ENCODE data around the gene EXPH5.

The EXPH5 gene

DNA sequence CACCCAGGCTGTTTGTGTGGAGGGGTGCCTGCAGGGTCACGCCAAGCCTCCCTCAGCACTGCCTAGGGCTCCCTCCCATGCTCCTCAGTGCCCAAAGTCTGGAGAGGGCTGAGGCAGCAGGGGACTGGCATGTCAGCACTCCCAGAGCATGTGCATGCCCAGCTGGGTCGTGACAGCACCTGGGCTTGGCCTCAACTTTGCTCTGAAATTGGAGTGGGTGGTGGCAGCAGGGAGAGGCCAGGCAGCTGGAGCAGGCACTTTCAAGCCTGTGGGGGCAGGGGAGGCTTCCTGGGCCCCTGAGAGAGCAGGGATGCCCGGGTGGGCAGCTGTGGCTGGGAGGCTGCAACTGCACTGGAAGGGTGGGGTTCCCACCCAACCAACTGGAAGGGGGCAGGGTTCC is 35.7 kb upstream of the EXPH5 start:
- H3K79me2 ChIP-seq (ENCODE audit: insufficient read depth, low read length): no peaks in the 10 kb centered on the region
- H3K27me3 ChIP-seq (ENCODE audit: insufficient read depth, low read length, poor library complexity, severe bottlenecking): no peaks in the 10 kb centered on the region
- H3F3A ChIP-seq (ENCODE audit: low read depth): no peaks in the 10 kb centered on the region

DNA sequence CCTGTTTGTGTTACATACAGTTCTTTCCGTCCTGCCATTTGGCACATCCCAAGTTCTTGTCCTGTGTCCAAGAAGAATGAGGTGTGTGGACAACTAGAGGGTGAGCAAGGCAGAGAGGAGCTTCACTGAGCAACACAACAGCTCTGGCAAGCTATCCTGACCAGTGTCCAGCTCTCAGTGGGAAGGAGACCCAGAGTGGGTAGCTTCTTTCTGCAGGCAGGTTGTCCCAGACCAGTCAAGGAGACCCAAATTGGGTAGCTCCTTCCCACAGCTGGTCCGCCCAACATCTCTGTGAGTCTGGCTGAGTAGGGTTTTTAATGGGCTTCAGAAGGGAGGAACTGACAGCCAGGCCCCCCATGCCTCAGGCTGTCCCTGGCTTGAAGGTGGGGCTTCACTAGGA is 35.2 kb upstream of the EXPH5 start:
- no peak overlapping the region for H3K4me3 ChIP-seq (ENCODE audit: low read length, poor library complexity, severe bottlenecking)
- no peaks in the 10 kb centered on the region for H4K20me1 ChIP-seq (ENCODE audit: insufficient read depth, low read length, poor library complexity, severe bottlenecking)
- H3K9ac ChIP-seq (ENCODE audit: low read depth, low read length, poor library complexity, severe bottlenecking): no peak overlapping the region
- H3K27me3 ChIP-seq (ENCODE audit: insufficient read depth, low read length, poor library complexity, severe bottlenecking): no peaks in the 10 kb centered on the region
- TF ChIP-seq, protein P1, sequence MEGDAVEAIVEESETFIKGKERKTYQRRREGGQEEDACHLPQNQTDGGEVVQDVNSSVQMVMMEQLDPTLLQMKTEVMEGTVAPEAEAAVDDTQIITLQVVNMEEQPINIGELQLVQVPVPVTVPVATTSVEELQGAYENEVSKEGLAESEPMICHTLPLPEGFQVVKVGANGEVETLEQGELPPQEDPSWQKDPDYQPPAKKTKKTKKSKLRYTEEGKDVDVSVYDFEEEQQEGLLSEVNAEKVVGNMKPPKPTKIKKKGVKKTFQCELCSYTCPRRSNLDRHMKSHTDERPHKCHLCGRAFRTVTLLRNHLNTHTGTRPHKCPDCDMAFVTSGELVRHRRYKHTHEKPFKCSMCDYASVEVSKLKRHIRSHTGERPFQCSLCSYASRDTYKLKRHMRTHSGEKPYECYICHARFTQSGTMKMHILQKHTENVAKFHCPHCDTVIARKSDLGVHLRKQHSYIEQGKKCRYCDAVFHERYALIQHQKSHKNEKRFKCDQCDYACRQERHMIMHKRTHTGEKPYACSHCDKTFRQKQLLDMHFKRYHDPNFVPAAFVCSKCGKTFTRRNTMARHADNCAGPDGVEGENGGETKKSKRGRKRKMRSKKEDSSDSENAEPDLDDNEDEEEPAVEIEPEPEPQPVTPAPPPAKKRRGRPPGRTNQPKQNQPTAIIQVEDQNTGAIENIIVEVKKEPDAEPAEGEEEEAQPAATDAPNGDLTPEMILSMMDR (conservative IDR thresholded peaks at IDR 0.05; ENCODE audit: low read length): no peak
- no peaks in the 10 kb centered on the region for H3K4me1 ChIP-seq (ENCODE audit: insufficient read depth, low read length, poor library complexity, severe bottlenecking)
- no peak overlapping the region for H2AFZ ChIP-seq (ENCODE audit: low read length)
- 0 out of 2 replicates have a peak, but pooled peaks cover 3% of the 10 kb centered on the region for H3K9me3 ChIP-seq (ENCODE audit: insufficient read depth, low read depth, low read length)
- H3F3A ChIP-seq (ENCODE audit: low read depth): no peaks in the 10 kb centered on the region
- H3K9me2 ChIP-seq (replicated peaks; ENCODE audit: low read depth, low read length): no peaks in the 10 kb centered on the region
- no peak overlapping the region for H3K4me2 ChIP-seq (ENCODE audit: low read depth, low read length, poor library complexity, severe bottlenecking)
- H3K36me3 ChIP-seq (ENCODE audit: insufficient read depth, low read length): no peaks in the 10 kb centered on the region
- H3K79me2 ChIP-seq (ENCODE audit: insufficient read depth, low read length): no peaks in the 10 kb centered on the region

More for the DNA sequence above, 35.7 kb upstream of the EXPH5 start:
- H4K20me1 ChIP-seq (ENCODE audit: insufficient read depth, low read length, poor library complexity, severe bottlenecking): no peaks in the 10 kb centered on the region
- H3K36me3 ChIP-seq (ENCODE audit: insufficient read depth, low read length): no peaks in the 10 kb centered on the region
- H3K9ac ChIP-seq (ENCODE audit: low read depth, low read length, poor library complexity, severe bottlenecking): no peak overlapping the region
- no peaks in the 10 kb centered on the region for H3K4me1 ChIP-seq (ENCODE audit: insufficient read depth, low read length, poor library complexity, severe bottlenecking)
- H2AFZ ChIP-seq (ENCODE audit: low read length): no peak overlapping the region
- no peaks in the 10 kb centered on the region for H3K9me2 ChIP-seq (replicated peaks; ENCODE audit: low read depth, low read length)
- H3K4me3 ChIP-seq (ENCODE audit: low read length, poor library complexity, severe bottlenecking): no peak overlapping the region
- no peak overlapping the region for H3K4me2 ChIP-seq (ENCODE audit: low read depth, low read length, poor library complexity, severe bottlenecking)
- TF ChIP-seq EZH2phosphoT487 (IDR thresholded peaks at IDR 0.05; ENCODE audit: borderline replicate concordance): no peak
- TF ChIP-seq, protein P1 (conservative IDR thresholded peaks at IDR 0.05; ENCODE audit: low read length): no peak
- 0 out of 2 replicates have a peak, but pooled peaks cover 3% of the 10 kb centered on the region for H3K9me3 ChIP-seq (ENCODE audit: insufficient read depth, low read depth, low read length)

DNA sequence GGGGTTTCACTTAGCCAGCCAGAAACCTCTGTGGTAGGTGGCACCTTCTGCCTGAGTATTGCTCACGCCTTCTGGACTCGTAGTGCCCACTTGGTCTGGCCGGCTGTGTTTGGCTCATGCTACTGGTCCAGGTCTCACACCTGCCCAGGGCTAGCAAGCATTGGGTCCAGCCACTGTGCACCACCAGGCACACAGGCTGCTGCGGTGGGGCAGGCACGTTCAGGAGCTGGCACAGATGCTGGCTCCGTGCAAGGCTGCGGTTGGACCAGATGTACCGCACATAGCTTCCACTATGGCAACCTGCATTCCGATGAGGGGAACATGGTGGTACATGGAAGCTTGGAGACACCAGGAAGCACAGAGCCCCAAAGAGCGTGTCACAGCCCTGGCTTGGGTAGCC is 34.8 kb upstream of the EXPH5 start:
- Histone ChIP-seq H3K4me2 (ENCODE audit: low read depth, low read length, poor library complexity, severe bottlenecking) (no peak overlapping the region), H3K4me3 (ENCODE audit: low read length, poor library complexity, severe bottlenecking) (no peak overlapping the region), H3F3A (ENCODE audit: low read depth) (no peaks in the 10 kb centered on the region), H3K36me3 (ENCODE audit: insufficient read depth, low read length) (no peaks in the 10 kb centered on the region), H3K9me3 (ENCODE audit: insufficient read depth, low read depth, low read length) (0 out of 2 replicates have a peak, but pooled peaks cover 3% of the 10 kb centered on the region), H3K27me3 (ENCODE audit: insufficient read depth, low read length, poor library complexity, severe bottlenecking) (no peaks in the 10 kb centered on the region), H3K4me1 (ENCODE audit: insufficient read depth, low read length, poor library complexity, severe bottlenecking) (no peaks in the 10 kb centered on the region), H2AFZ (ENCODE audit: low read length) (no peak overlapping the region), H4K20me1 (ENCODE audit: insufficient read depth, low read length, poor library complexity, severe bottlenecking) (no peaks in the 10 kb centered on the region), H3K9me2 (replicated peaks; ENCODE audit: low read depth, low read length) (no peaks in the 10 kb centered on the region), H3K79me2 (ENCODE audit: insufficient read depth, low read length) (no peaks in the 10 kb centered on the region), H3K9ac (ENCODE audit: low read depth, low read length, poor library complexity, severe bottlenecking) (no peak overlapping the region)
- TF ChIP-seq, protein P1 (conservative IDR thresholded peaks at IDR 0.05; ENCODE audit: low read length): no peak
- TF ChIP-seq EZH2phosphoT487 (IDR thresholded peaks at IDR 0.05; ENCODE audit: borderline replicate concordance): no peak
